SU-DHL-6 (cell line): ENCODE data around the gene HDAC2.

ENCODE experiments used
- CTCF ChIP-seq: fragments of 200-600 bp; sonication (generic); IDR thresholded peaks from one replicate; pipeline ENCODE4 v1.5.1; 2017; ENCODE audit warnings: antibody characterized with exemption, mild to moderate bottlenecking, low read length, moderate library complexity; ENCODE audit not compliant: insufficient read depth, poor library complexity, severe bottlenecking
- EZH2phosphoT487 ChIP-seq: fragments of 200-600 bp; sonication (generic), shearing (Covaris generic); conservative IDR thresholded peaks from 2 replicates; pipeline ENCODE4 v1.6.1; 2018; ENCODE audit warnings: mild to moderate bottlenecking, antibody characterized with exemption, low read length, moderate library complexity, mixed read lengths

- TF ChIP-seq CTCF, result no peak
- no peak for TF ChIP-seq EZH2phosphoT487
These were observed 43.9 kb downstream of the HDAC2 start for GRCh38 chr6:113927001-113927400.
